Inflammatory macrophage (primary cell): ENCODE measurements around the gene PCNX2.

ENCODE experiments used
- DNase-seq, 2 donors: peaks; one replicate each; pipeline ENCODE4 v3.0.0-alpha.2; 2020 to 2022

Gene PCNX2

GRCh38 chr1:233055879-233056641 is 239.5 kb downstream of the PCNX2 start:
- no peak for DNase-seq

- DNase-seq = no peak
Measured at GRCh38 chr1:233045588-233045987, 249.9 kb downstream of the PCNX2 start.

- no peak for DNase-seq
Measured at GRCh38 chr1:233042834-233043233, 252.7 kb downstream of the PCNX2 start.

- no peak for DNase-seq
Measured at GRCh38 chr1:233040494-233040893, 255.0 kb downstream of the PCNX2 start.

GRCh38 chr1:233038581-233038980 is 256.9 kb downstream of the PCNX2 start:
- no peak for DNase-seq

GRCh38 chr1:233037843-233038242 is 257.7 kb downstream of the PCNX2 start:
- no peak for DNase-seq

GRCh38 chr1:233034836-233035235 is 260.7 kb downstream of the PCNX2 start:
- DNase-seq = no peak

GRCh38 chr1:233033361-233033760 is 262.2 kb downstream of the PCNX2 start:
- DNase-seq = peak in 1 of 2 donors; percentile 8

GRCh38 chr1:233032916-233033315 is 262.6 kb downstream of the PCNX2 start:
- no peak for DNase-seq

- DNase-seq = no peak
Measured at GRCh38 chr1:233031521-233031920, 264.0 kb downstream of the PCNX2 start.

- no peak for DNase-seq
Measured at GRCh38 chr1:233027046-233027445, 268.5 kb downstream of the PCNX2 start.

- no peak for DNase-seq
Measured at GRCh38 chr1:233025567-233025966, 270.0 kb downstream of the PCNX2 start.

GRCh38 chr1:233025157-233025556 is 270.4 kb downstream of the PCNX2 start:
- peak; percentile 52 to 60 for DNase-seq

GRCh38 chr1:233024199-233024598 is 271.3 kb downstream of the PCNX2 start:
- DNase-seq = no peak

GRCh38 chr1:233022246-233022645 is 273.3 kb downstream of the PCNX2 start:
- DNase-seq = no peak

- peak in 1 of 2 donors; percentile 25 for DNase-seq
Measured at GRCh38 chr1:233020426-233020825, 275.1 kb downstream of the PCNX2 start.

- peak in 1 of 2 donors; percentile 14 for DNase-seq
Measured at GRCh38 chr1:233019778-233020325, 275.7 kb downstream of the PCNX2 start.

GRCh38 chr1:233019083-233019482 is 276.4 kb downstream of the PCNX2 start:
- DNase-seq = no peak

GRCh38 chr1:233016798-233017197 is 278.7 kb downstream of the PCNX2 start:
- DNase-seq = no peak

- DNase-seq = no peak
Measured at GRCh38 chr1:233015965-233016364, 279.6 kb downstream of the PCNX2 start.

GRCh38 chr1:233012021-233012420 is 283.5 kb downstream of the PCNX2 start:
- no peak for DNase-seq

- peak; percentile 69 to 86 for DNase-seq
Measured at GRCh38 chr1:233010146-233010545, 285.4 kb downstream of the PCNX2 start.

- DNase-seq = no peak
Measured at GRCh38 chr1:233006541-233006973, 289.0 kb downstream of the PCNX2 start.

GRCh38 chr1:233006108-233006507 is 289.4 kb downstream of the PCNX2 start:
- DNase-seq = no peak
